ENCODE measurements around the gene ANAPC2. TPM values are rescaled to one million over a fixed set of nuclear protein-coding genes. Genes with fewer than 3 reads are reported as not detected.

The ANAPC2 gene
- total and polyA plus RNA-seq, 10 donors = 27.8 to 93.0 (median 55.3) TPM

DNA sequence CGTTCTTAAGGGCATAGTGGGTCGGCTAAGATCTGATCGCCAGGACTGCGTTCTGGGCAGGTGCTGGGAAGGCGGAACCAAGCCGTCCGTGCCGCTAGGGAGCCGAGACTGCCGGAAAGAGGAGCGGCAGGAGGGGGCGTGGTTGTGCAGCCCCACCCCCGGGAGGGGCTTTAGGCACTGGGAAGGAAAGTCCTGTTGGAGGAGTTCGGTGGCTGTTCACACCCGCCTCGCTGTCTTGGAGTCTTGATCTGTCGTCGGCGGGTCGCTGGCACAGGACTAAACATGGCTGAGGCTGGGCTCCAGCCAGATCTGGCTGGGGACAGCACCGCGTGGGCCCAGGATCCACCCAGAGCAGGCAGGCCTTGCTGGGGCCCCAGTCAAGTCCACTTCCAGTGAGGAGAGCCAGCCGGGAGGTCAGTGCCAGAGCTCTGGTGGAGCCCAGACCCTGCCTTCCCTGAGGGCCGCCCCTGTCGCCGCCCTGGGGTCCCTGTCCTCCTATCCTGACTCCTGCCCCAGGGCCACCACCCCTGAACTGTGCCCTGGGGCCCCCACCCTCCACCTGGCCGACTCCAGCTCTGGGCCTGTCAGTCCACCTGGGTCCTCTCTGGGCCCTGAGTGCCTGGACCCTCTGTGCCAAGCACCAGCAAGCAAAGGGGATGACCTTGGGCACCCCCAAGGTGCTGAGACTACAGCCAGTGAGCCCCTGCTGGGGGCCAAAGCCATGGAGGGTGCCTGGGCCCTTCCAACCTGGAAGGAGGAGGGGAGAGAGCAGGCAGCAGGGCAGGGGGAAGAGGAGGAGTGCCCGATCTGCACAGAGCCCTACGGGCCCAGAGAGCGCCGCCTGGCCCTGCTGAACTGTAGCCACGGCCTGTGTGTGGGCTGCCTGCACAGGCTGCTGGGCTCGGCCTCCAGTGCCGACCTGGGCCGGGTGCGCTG, 29.2 kb upstream of the ANAPC2 start:
- 72 to 79% (median 74%) methylated on average over 34 to 36 of the region's 36 CpGs for WGBS, 5 donors

DNA sequence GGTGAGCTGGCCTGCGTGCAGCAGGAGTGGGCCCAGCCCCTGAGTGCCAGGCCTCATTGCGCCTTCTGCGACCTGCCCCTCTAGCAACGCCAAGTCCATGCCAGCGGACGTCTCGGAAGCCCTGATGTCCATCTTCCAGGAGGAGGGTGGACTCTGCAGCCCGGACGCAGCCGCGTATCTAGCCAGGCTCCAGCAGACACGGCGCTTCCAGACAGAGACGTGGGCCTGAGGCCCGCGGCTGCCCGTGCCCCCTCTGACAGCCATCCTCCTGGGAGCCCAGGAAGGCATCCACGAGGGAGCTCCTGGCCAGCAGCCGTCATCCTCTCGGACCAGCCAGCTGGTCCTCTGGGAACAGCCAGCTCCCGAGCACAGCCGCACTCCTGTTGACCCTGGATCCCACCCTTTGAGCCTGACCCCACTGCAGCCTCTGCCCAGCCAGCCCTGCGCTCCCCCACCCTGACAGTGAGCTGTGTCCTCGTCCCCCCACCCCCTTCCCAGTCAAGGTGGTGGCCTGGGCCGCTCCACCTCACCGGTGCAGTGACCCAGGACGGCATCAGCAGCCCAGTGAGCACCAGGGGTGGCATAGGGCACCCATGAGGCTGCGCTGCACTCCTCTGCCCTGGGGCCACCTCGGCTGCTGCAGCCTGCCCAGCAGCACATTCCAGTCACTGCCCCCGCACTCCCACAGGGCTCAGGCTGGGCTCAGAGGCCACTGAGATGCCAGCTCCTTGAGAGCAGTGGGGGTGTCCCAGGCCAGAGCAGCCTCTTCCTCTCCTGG, 28.0 kb upstream of the ANAPC2 start:
- H3K36me3 ChIP-seq = peaks cover 0 to 62% (median 13%) of the 10 kb centered on the region in 6 donors
- no peaks in the 10 kb centered on the region for H3K9me3 ChIP-seq
- H3K27ac ChIP-seq = no peak overlapping the region
- H3K27me3 ChIP-seq (replicated peaks in 1 of 7) = peaks cover 0 to 4% (median 0%) of the 10 kb centered on the region in 7 donors
- no peak for DNase-seq
- H3K4me1 ChIP-seq = peaks cover 0 to 40% (median 19%) of the 10 kb centered on the region in 6 donors
- WGBS, 5 donors = 89 to 96% (median 92%) methylated on average over 11 to 30 of the region's 30 CpGs
- TF ChIP-seq, protein P1, sequence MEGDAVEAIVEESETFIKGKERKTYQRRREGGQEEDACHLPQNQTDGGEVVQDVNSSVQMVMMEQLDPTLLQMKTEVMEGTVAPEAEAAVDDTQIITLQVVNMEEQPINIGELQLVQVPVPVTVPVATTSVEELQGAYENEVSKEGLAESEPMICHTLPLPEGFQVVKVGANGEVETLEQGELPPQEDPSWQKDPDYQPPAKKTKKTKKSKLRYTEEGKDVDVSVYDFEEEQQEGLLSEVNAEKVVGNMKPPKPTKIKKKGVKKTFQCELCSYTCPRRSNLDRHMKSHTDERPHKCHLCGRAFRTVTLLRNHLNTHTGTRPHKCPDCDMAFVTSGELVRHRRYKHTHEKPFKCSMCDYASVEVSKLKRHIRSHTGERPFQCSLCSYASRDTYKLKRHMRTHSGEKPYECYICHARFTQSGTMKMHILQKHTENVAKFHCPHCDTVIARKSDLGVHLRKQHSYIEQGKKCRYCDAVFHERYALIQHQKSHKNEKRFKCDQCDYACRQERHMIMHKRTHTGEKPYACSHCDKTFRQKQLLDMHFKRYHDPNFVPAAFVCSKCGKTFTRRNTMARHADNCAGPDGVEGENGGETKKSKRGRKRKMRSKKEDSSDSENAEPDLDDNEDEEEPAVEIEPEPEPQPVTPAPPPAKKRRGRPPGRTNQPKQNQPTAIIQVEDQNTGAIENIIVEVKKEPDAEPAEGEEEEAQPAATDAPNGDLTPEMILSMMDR (IDR thresholded peaks at IDR 0.05 in 8 of 11, conservative IDR thresholded peaks at IDR 0.05 in 3 of 11) = no peak
- TF ChIP-seq POLR2AphosphoS5 (IDR thresholded peaks at IDR 0.05) (peak in 2 of 3 donors; percentile 14 to 31), POLR2A (IDR thresholded peaks at IDR 0.05) (no peak)
- intact Hi-C loops (cut with DNase I; ENCODE audit: low total_unique reads) = no loop called here
- H3K4me3 ChIP-seq = no peak overlapping the region

More for the DNA sequence above, 29.2 kb upstream of the ANAPC2 start:
- H3K9me3 ChIP-seq = no peaks in the 10 kb centered on the region
- H3K27me3 ChIP-seq (replicated peaks in 1 of 7) = peaks cover 0 to 14% (median 4%) of the 10 kb centered on the region in 7 donors
- H3K4me3 ChIP-seq = peak overlapping the region in 2 of 8 donors; percentile 13 to 50
- no peak for TF ChIP-seq POLR2A (IDR thresholded peaks at IDR 0.05)
- peak in 1 of 3 donors; percentile 25 for TF ChIP-seq POLR2AphosphoS5 (IDR thresholded peaks at IDR 0.05)
- TF ChIP-seq, protein P1 (IDR thresholded peaks at IDR 0.05 in 8 of 11, conservative IDR thresholded peaks at IDR 0.05 in 3 of 11) = no peak
- intact Hi-C loops (cut with DNase I; ENCODE audit: low total_unique reads) = no loop called here
- H3K36me3 ChIP-seq = peaks cover 0 to 55% (median 13%) of the 10 kb centered on the region in 6 donors
- H3K4me1 ChIP-seq = peaks cover 3 to 49% (median 27%) of the 10 kb centered on the region in 6 donors
- no peak for DNase-seq
- H3K27ac ChIP-seq = peak overlapping the region in 3 of 8 donors; percentile 16 to 47 (median 26)

DNA sequence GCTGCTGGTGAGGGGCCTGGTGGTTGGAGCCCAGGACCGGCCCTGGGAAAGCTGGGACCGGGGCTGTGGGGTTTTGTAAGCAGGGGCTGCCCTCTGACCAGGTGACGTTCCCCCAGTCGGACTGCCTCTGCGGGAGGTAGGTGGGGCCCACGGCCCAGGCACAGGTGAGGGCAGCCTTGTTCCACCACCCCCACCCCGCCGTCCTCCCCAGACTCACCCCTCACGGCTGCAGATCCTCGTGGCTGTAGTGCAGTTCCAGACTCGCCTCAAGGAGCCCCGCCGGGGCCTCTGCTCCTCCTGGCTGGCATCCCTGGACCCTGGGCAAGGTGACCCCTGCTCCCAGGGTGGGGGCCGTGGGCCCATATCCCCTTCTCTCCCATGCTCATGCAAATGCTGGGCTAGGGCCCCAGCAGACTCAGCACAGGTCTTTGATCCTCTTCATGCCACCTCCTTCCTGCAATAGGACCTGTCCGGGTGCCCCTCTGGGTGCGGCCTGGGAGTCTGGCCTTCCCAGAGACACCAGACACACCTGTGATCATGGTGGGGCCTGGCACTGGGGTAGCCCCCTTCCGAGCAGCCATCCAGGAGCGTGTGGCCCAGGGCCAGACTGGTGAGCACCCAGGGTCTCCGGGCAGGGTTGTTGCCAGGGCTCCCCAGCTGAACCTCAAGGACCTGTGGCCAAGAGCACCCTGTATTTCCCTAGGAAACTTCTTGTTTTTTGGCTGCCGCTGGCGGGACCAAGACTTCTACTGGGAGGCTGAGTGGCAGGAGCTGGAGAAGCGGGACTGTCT, 27.0 kb upstream of the ANAPC2 start:
- Histone ChIP-seq H3K27me3 (replicated peaks in 1 of 7) (no peaks in the 10 kb centered on the region), H3K9me3 (no peaks in the 10 kb centered on the region), H3K4me3 (no peak overlapping the region), H3K36me3 (peaks cover 0 to 71% (median 16%) of the 10 kb centered on the region in 6 donors), H3K4me1 (peaks cover 0 to 34% (median 18%) of the 10 kb centered on the region in 6 donors), H3K27ac (no peak overlapping the region)
- intact Hi-C loops (cut with DNase I; ENCODE audit: low total_unique reads) = no loop called here
- no peak for DNase-seq
- TF ChIP-seq POLR2AphosphoS5 (IDR thresholded peaks at IDR 0.05) (no peak), POLR2A (IDR thresholded peaks at IDR 0.05) (no peak)
- TF ChIP-seq, protein P1 (IDR thresholded peaks at IDR 0.05 in 8 of 11, conservative IDR thresholded peaks at IDR 0.05 in 3 of 11) = no peak
- WGBS, 5 donors = 92 to 98% (median 94%) methylated on average over 13 to 22 of the region's 22 CpGs

All from spleen (tissue), 11 donors.